GM19395 (cell line): Measurements from ENCODE around the gene DYNC1H1.
"Not testable (repeated sequence)": the region's sequence is repeated elsewhere in the genome, so short reads cannot be mapped to it uniquely, and the experiment has no call there.

Experiments used
- ATAC-seq: cut with Tn5 transposase; IDR thresholded peaks from one replicate; pipeline ENCODE4 v1.9.1; 2021; ENCODE audit warnings: mild to moderate bottlenecking, moderate library complexity; ENCODE audit not compliant: unreplicated experiment

DYNC1H1 gene

DNA sequence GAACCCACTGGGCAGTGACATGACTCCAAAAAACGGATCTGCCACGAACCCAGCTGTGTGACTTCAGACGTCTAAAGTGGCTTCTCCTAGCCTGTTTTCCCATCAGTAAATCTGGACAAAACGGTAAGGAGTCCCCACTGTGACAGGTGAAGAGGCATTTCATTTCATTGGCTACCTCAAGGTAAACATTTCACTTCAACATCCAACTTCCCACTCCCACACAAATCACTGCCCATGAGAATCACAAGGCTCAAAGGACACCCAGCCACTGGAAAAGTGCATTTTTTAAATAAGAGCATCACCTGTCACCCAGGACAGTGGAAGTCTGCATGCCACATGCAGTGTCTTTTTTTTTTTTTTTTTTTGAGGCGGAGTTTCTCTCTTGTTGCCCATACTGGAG is 94.6 kb downstream of the DYNC1H1 start:
- no peak for ATAC-seq

DNA sequence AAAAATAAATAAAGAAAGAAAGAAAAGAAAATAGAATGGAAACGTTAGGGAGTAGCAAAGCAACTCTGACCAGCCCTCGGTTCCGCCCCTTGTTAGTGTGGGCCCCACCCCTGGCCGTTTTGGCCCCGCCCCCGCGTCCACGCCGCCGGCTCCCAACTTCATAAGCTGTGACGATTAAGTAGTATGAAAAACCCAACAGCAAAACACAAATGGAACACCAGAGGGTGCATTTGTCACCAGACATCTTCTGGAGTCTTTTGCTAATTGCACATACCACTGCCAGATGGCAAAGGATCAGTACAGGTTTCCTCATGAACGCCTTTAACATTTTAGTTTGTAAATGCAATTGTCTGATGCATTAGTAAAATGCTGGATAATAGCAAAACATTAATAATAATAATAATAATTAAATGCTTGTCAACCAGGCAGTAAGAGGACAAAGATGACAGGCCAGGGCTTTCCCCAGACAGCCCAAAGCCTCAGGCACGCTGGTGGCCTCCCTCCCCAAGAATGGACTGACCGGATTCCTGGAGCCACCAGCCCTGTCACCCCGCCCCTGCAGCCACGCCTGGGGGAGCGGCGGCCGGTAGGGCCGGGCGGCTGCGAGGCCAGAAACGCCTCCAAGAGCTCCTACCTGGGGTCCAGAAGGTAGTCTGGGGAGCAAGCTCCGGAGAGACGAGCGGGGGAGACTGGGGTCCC is 98.9 kb downstream of the DYNC1H1 start:
- ATAC-seq = no peak

DNA sequence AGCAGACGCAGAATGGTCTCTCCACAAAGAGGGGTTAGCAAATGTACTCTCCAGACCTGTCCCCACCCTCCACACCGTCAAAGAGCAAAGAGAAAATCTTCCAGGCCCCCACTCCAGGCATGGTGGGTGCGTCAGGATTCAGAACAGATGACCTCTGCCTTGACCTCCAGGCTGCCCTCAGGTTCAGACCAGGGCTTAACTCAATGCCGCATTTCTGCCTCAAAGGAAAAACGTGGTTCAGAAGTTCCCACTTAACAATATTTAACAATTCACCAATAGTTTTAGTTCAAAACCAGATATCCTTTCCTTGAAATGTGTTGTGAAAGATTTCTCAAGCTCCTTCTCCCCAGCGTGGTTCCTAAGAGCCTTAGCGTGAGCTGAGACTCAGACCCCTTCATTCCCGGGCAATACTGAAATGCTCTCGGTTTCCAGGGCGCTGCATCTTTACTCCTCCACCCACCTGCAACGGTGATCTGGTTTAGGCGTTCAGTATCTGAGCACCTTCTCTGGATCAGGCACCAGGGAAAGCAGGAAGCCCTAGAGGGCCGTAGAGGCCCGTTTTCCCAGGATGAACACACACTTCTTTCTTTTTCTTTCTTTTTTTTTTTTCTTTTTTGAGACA is 99.5 kb downstream of the DYNC1H1 start:
- no peak for ATAC-seq

DNA sequence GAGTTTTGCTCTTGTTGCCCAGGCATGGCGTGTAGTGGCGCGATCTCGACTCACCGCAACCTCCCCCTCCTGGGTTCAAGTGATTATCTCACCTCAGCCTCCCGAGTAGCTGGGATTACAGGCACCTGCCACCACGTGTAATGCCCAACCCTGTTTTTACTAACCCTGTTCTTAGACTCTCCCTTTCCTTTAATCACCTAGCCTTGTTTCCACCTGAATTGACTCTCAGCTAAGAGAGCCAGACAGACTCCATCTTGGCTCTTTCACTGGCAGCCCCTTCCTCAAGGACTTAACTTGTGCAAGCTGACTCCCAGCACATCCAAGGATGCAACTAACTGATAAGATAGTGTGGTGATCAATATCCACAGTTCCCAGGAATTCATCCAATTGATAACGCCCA is 100.2 kb downstream of the DYNC1H1 start:
- ATAC-seq = not testable (repeated sequence)

DNA sequence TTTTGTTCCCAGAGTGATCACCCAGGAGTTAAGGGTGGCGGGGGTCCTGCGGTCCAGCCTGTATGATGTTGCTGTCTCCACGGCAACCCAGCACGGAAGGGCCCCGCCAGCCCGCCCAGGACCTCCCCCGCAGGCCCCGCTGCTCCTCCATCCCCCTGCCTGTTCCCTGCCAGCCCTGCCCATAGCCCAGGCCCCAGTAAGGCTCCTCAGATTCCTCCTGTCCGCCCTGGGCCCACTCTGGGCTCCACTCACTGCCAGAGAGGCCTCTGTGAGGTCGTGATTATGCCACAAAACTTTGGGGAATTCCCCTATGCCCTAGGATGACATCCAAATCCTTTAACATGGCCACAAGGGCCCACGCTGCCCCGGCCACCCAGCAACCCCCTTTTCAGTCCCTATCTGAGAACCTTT is 101.7 kb downstream of the DYNC1H1 start:
- ATAC-seq = no peak

DNA sequence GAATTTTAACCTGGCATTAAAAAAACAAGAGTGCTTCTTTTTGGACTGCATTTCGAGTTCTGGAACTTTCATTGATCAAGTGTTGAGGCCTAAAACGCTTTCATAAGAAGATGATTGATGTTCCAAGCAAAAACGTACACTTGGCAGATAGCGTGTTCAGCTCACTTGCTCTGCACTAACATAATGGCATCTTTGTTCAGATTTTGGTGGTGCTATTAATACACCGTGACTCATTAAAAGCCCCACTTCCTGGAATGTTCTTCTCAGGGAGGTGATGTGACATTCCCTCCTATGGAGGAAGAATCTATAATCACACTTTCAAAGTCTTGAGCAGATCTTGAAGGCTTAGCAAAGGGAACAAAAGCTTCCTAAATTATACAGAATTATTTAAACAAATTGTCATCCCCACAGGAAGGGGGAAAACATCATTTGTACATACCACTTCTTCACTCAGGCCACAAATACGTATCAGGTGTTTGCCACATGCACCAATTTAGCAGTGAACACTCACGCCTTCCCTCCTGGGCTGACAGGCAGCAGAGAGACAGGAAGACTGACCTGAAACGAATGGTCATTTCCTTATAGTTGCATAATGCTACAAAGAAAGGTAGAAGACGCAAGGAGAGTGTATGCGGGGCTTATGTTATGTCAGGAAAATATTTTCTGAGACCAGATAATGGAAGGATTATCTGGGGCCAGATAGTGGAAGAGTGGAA is 107.1 kb downstream of the DYNC1H1 start:
- no peak for ATAC-seq

DNA sequence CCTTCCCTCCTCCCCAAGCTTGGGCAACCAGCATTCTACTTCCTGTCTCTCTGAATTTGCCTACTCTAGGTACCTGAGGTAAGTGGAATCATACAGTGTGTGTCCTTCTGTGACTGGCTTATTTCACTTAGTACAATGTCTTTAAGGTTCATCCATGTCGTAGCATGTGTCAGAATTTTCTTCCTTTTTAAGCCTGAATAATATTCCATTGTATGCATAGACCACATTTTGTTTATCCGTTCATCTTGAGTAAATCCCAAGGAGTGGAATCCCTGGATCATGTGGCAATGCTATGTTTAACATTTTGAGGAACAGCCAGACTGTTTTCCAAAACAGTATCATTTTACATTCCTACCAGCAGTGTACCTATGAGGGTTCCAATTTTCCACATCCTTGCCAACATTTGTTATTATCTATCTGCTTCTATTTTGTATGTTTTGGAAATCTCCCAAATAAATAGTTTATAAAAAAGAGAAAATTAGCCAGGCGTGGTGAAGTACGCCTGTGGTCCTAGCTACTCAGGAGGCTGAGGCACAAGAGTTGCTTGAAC is 110.1 kb downstream of the DYNC1H1 start:
- no peak for ATAC-seq

DNA sequence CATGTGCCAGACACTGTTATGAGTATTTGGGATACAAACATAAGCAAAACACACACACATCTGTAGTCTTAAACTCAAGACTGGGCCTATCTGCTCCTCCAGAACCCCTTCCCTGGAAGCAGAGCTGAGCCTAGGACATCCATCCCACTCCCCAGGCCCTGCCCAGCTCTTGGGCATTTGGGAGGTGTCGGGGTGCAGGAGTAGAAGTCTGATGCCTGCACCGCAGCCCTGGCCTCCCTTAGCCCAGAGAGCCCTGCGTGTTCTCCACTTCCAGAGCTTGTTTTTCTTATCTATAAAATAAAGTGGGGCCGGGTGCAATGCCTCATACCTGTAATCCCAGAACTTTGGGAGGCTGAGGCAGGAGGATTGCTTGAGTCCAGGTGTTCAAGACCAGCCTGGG is 110.8 kb downstream of the DYNC1H1 start:
- no peak for ATAC-seq

DNA sequence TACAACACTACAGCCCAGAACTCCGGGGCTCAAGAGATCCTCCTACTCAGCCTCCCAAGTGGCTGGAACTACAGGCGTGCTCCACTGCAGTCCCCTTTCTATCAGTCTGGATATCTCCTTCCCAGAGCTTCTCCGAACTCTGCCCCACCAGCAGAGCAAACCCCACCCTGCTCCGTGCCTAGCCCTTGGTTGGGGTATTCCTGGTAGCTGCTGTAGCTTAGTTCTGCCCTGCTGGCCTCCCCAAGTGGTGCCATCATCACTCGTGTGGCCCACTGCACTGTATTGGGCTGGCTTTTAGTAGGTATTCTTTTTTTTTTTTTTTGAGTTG is 113.0 kb downstream of the DYNC1H1 start:
- no peak for ATAC-seq

DNA sequence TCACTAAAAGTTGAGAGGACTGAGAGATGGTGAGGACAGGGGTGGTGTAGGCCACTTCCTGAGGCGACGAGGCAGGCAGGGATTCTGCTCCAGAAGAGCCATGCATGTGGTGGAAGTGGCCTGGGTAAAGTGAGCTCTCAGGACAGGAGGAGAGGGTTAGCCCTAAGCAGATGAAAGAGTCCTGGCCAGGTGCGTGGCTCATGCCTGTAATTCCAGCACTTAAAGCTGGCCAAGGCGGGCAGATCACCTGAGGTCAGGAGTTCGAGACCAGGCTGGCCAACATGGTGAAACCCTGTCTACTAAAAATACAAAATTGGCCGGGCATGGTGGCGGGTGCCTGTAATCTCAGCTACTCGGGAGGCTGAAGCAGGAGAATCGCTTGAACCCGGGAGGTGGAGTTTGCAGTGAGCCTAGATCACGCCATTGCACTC is 114.0 kb downstream of the DYNC1H1 start:
- ATAC-seq = not testable (repeated sequence)

DNA sequence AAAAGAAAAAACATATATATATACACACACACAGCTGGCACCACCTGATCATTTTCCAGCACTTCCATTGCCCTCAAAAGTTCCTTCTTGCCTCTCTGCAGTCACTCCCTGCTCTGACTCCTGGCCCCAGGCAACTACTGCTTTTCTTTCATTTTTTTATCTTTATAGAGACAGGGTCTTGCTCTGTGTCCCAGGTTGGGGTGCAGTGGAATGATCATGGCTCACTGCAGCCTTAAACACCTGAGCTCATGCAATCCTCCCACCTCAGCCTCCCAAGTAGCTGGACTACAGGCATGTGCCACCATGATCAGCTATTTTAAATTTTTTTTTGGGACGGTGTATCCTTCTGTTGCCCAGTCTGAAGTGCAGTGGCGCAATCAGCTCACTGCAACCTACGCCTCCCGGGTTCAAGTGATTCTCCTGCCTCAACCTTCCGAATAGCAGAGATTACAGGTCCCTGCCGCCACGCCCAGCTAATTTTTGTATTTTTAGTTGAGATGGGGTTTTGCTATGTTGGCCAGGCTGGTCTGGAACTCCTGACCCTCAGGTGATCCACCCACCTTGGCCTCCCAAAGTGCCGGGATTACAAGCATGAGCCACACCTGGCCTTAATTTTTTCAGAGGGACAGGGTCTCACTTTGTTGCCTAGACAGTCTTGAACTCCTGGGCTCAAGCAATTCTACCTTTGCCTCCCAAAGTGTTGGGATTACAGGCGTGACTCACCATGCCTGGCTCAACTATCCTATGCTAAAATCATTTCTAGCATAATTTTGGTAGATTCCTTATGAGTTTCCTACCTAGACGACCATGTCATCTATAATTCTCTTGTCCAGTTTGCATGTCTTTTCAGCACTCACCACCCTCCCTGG is 114.7 kb downstream of the DYNC1H1 start:
- no peak for ATAC-seq

DNA sequence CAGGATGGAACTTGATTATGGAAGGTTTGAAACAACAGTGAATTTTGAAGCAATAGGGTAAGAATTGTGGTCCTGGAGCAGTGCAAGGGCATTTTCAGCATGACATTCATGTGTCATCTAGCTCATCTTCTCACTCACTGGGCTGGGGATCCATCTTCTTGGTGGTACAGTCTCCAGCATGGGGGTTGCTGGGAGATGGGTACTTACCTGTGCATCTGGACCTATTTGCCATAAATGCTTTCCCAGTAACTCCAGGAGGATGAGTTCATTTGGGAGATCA is 115.3 kb downstream of the DYNC1H1 start:
- ATAC-seq = no peak

DNA sequence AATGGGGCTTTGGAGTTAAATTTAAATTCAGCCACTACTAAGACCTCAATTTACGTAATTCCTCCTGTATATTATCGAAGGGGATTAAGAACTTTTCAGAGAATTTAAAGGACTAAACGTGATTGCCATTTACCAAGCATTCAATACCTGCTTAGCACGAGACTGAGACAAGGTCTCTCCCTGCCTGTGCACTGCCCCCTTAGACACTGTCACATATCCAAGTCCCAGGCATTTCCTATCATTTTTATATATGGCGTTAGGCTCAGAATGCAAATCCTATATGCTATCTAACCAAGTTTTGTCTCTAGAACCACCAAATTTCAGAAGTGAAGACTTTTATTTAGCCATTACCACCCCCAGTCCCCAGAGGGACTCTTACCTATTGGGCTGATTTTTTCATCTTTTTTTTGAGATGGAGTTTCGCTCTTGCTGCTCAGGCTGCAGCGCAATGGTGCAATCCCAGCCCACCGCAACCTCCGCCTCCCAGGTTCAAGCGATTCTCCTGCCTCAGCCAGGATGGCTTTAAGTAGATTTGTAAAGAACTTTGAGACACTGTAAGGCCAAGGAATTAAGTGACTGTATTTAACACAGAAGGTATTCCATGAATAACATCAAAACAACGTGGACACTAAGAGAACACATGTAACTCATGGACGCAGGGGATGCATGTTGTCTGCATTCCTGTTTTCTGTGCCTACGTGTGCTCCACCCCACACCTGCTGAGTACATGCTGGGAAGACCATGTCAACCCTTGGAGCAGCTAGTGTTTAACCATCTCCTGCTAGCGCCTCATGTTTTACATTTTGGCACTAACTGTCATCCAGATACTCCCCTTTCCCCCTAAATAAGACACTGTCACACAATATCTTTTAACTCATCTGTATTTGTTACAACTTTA is 116.1 kb downstream of the DYNC1H1 start:
- no peak for ATAC-seq

DNA sequence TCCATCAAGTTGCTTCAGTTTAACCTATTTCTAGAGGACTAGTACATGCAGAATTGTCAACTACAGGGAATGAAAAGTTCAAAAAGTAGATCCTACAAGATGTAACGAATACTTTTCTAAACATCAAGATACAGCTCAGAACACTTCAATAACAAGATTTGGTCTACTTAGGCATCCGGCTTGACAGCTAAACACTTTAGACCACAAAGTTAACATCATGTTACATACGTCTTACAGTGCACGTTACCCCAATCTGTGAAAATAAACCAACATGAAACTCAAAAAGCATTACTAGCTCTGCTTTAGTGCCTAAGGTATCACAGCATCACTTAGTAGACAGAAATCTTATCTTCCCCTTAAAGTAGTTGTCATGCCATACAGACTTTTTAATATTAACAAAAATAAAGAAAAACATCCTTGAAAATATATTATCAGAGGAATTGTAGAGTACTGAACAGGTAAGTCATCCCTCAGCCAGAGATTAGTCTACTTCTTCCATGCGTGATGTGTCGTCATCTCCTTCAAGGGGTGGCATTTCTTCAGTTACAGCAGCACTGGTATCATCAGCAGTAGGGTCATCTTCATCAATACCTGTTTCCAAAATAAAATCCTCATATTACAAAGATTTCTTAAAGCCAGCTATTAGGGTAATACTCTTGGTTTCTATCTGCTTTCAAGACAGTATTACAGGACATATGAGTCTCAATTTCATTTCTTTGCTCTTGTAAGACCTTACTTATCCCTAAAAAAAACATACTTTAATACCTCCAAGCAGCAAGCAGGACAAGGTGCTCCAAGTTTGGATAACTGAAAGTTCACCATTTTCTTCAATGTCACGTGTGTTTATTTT is 117.1 kb downstream of the DYNC1H1 start:
- ATAC-seq = no peak

DNA sequence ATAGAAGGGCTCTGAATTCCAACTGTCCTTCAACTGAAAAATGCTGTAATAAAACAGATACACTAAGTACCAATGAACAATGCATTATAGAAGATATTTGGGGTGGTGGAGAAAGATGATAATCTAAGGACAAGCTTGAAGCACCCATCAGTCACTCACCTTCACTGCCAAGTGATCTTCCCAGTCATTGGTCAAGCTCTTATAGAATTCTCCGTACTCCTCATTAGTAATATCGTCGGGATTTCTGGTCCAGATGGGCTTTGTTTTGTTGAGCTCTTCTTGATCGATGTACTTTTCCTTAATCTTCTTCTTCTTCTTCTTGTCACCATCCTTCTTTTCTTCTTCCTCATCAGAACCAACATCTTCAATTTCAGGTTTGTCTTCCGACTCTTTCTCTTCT is 120.1 kb downstream of the DYNC1H1 start:
- not testable (repeated sequence) for ATAC-seq

DNA sequence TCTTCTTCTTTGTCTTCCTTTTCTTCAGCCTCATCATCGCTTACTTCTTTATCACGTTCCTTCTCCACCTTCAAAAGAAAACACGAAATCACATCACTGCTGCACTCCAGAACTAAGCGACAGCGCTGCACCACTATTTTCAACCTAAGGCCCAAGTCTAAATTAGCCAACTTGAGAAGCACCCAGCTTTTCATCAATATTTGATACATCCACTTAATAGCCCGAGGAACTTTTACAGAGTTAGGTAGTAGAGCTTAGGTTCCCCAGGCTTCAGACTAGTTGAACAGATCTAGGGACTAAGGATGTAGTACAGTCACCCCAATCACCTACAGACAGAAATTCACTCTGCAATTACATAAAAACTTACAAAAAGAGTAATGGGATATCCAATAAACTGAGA is 120.6 kb downstream of the DYNC1H1 start:
- ATAC-seq = no peak

DNA sequence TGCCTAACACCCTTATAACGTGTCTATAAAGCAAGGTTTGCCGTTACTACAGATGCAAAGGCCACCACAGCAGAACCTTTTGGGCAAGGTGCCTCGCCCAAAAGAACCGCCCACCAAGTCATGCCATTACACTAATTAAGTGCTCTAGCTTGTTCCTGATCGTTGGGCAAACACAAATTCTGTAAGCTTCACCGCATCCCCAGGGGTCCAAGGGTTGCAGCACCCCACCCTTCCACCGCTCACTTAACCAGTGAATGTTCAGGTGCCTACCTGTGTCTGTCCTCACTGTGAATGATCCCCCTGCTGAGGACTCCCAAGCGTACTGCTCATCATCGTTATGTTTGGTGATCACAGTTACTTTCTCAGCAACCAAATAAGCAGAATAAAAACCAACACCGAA is 121.1 kb downstream of the DYNC1H1 start:
- no peak for ATAC-seq

DNA sequence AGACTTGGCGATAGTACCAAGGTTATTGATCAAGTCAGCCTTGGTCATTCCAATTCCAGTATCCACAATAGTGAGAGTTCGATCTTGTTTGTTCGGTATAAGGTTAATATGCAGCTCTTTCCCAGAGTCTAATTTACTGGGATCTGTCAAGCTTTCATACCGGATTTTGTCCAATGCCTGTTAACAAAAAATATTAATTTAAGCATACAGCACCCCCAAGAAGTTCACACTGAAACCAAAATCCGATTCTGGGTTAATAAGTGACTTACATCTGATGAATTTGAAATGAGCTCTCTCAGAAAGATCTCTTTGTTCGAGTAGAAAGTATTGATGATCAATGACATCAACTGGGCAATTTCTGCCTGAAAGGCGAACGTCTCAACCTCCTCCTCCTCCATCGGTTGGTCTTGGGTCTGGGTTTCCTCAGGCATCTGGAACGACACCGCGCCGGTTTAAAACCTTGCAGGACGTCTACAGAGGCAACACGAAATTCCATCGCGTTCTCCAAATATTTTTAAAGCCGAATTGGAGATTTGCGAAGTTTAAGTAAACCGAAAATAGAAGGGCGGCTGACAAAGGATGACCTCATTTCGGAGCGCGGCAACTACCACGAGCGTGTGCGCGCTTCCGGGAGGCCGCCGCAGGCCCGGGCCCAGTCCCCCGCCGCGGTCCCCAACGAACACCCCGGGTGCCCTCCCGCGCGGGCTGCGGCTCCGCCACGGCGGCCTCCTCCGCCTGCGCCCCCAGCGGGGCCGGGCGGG is 121.8 kb downstream of the DYNC1H1 start:
- peak; percentile 31 for ATAC-seq

DNA sequence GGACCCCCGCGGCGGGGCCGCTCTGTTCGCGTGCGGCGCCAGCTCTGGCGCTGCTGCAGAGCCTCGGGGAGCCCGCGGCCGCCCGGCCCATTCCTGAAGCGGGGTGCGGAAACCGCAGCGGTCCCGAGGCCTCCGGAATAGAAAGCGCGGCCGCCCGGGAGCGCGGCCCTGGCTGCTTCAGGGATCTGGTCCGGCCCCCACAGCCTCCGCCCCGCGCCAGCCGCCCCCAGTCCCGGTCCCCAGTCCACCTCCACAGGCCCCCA is 122.3 kb downstream of the DYNC1H1 start:
- ATAC-seq = no peak
